ENCODE data around the gene FERMT2. TPM values are rescaled to one million over a fixed set of nuclear protein-coding genes. Genes with fewer than 3 reads are reported as not detected.
"Not testable (repeated sequence)": the region's sequence is repeated elsewhere in the genome, so short reads cannot be mapped to it uniquely, and the experiment has no call there.

Gene FERMT2
- total RNA-seq, 1 donor from 2014 or later = 64.2 TPM

- TF ChIP-seq CTCF (conservative IDR thresholded peaks at IDR 0.05) = no peak
- no peak overlapping the region for H3K4me3 Mint-ChIP-seq
- H3K27ac Mint-ChIP-seq (ENCODE audit: unreplicated experiment) = no peak overlapping the region
- no peaks in the 10 kb centered on the region for H3K36me3 Mint-ChIP-seq (ENCODE audit: low read depth)
- H3K9me3 Mint-ChIP-seq = no peaks in the 10 kb centered on the region
- no peak for DNase-seq (ENCODE audit: low read depth, low spot score)
- no peaks in the 10 kb centered on the region for H3K27me3 Mint-ChIP-seq (ENCODE audit: low read depth)
- peaks cover 10% of the 10 kb centered on the region for H3K4me1 Mint-ChIP-seq
Observed at GRCh38 chr14:52922059-52922458, 28.8 kb downstream of the FERMT2 start.

- H3K27ac Mint-ChIP-seq (ENCODE audit: unreplicated experiment); H3K9me3 Mint-ChIP-seq; H3K36me3 Mint-ChIP-seq (ENCODE audit: low read depth); H3K4me3 Mint-ChIP-seq; DNase-seq (ENCODE audit: low read depth, low spot score); H3K27me3 Mint-ChIP-seq (ENCODE audit: low read depth); H3K4me1 Mint-ChIP-seq: not testable (repeated sequence)
Observed at GRCh38 chr14:52920411-52920810, 30.4 kb downstream of the FERMT2 start.

- no peak overlapping the region for H3K4me3 Mint-ChIP-seq
- H3K27ac Mint-ChIP-seq (ENCODE audit: unreplicated experiment) = no peak overlapping the region
- DNase-seq (ENCODE audit: low read depth, low spot score) = no peak
- no peak for TF ChIP-seq CTCF (conservative IDR thresholded peaks at IDR 0.05)
- no peaks in the 10 kb centered on the region for H3K9me3 Mint-ChIP-seq
- H3K36me3 Mint-ChIP-seq (ENCODE audit: low read depth) = peaks cover 3% of the 10 kb centered on the region
- no peaks in the 10 kb centered on the region for H3K27me3 Mint-ChIP-seq (ENCODE audit: low read depth)
- peaks cover 3% of the 10 kb centered on the region for H3K4me1 Mint-ChIP-seq
Observed at GRCh38 chr14:52919971-52920370, 30.9 kb downstream of the FERMT2 start.

GRCh38 chr14:52918486-52918885 lies 32.4 kb downstream of the FERMT2 start:
- no peaks in the 10 kb centered on the region for H3K27me3 Mint-ChIP-seq (ENCODE audit: low read depth)
- H3K4me1 Mint-ChIP-seq = peaks cover 3% of the 10 kb centered on the region
- H3K4me3 Mint-ChIP-seq = no peak overlapping the region
- H3K9me3 Mint-ChIP-seq = no peaks in the 10 kb centered on the region
- DNase-seq (ENCODE audit: low read depth, low spot score) = no peak
- no peak overlapping the region for H3K27ac Mint-ChIP-seq (ENCODE audit: unreplicated experiment)
- H3K36me3 Mint-ChIP-seq (ENCODE audit: low read depth) = peaks cover 3% of the 10 kb centered on the region
- TF ChIP-seq CTCF (conservative IDR thresholded peaks at IDR 0.05) = no peak

- H3K4me1 Mint-ChIP-seq = peaks cover 3% of the 10 kb centered on the region
- no peaks in the 10 kb centered on the region for H3K27me3 Mint-ChIP-seq (ENCODE audit: low read depth)
- no peak overlapping the region for H3K4me3 Mint-ChIP-seq
- TF ChIP-seq CTCF (conservative IDR thresholded peaks at IDR 0.05) = no peak
- H3K36me3 Mint-ChIP-seq (ENCODE audit: low read depth) = peaks cover 3% of the 10 kb centered on the region
- no peak for DNase-seq (ENCODE audit: low read depth, low spot score)
- H3K27ac Mint-ChIP-seq (ENCODE audit: unreplicated experiment) = peak overlapping the region; percentile 50
- no peaks in the 10 kb centered on the region for H3K9me3 Mint-ChIP-seq
Observed at GRCh38 chr14:52917735-52918134, 33.1 kb downstream of the FERMT2 start.

GRCh38 chr14:52914295-52914694 lies 36.6 kb downstream of the FERMT2 start:
- no peak for DNase-seq (ENCODE audit: low read depth, low spot score)
- no peak overlapping the region for H3K4me3 Mint-ChIP-seq
- no peaks in the 10 kb centered on the region for H3K4me1 Mint-ChIP-seq
- H3K36me3 Mint-ChIP-seq (ENCODE audit: low read depth) = peaks cover 3% of the 10 kb centered on the region
- H3K9me3 Mint-ChIP-seq = no peaks in the 10 kb centered on the region
- H3K27ac Mint-ChIP-seq (ENCODE audit: unreplicated experiment) = no peak overlapping the region
- no peaks in the 10 kb centered on the region for H3K27me3 Mint-ChIP-seq (ENCODE audit: low read depth)
- TF ChIP-seq CTCF (conservative IDR thresholded peaks at IDR 0.05) = no peak

All from neural crest cell (in vitro differentiated cells).